Panc1 (cell line): ENCODE results near the gene PNMA8A. TPM values are rescaled to one million over a fixed set of nuclear protein-coding genes. Genes with fewer than 3 reads are reported as not detected.

Experiments
- ATAC-seq: fragments of 200-7000 bp; cut with Tn5 transposase; 2 replicates; pipeline ENCODE4 v1.9.1; 2020; ENCODE audit warnings: mild to moderate bottlenecking, moderate library complexity
- BruUV-seq: library from RNA; stranded (reverse); fragments of 400-500 nt; replicated peaks from 2 replicates; lab custom pipeline; 2021; lab: Mats Ljungman, UMichigan
- CTCF ChIA-PET: fragments of 300-600 bp; sonication (Branson Sonifier 250); formaldehyde crosslinking; loops from one replicate; lab custom pipeline; 2022; ENCODE audit warnings: antibody characterized with exemption; lab: Charles Lee
- POLR2A ChIA-PET: fragments of 300-600 bp; sonication (Branson Sonifier 250); formaldehyde crosslinking; loops from one replicate; lab custom pipeline; 2022; ENCODE audit warnings: antibody characterized with exemption; lab: Charles Lee
- DNase-seq: peaks from one replicate; pipeline ENCODE4 v3.0.0-alpha.2; 2010; ENCODE audit warnings: low read depth, low spot score
- H3K27ac ChIP-seq: 2 replicates; pipeline ENCODE4 v1.5.1; 2011; ENCODE audit warnings: mild to moderate bottlenecking, low read length, inconsistent platforms
- H3K27me3 ChIP-seq: fragments of 200-500 bp; sonication (Bioruptor generic); 2 replicates; pipeline ENCODE4 v1.6.0; 2014; ENCODE audit warnings: low read length, inconsistent platforms; ENCODE audit not compliant: control insufficient read depth, insufficient read depth
- H3K36me3 ChIP-seq: fragments of 200-500 bp; sonication (Bioruptor generic); 2 replicates; pipeline ENCODE4 v1.5.1; 2014; ENCODE audit warnings: inconsistent platforms, mild to moderate bottlenecking, low read length, moderate library complexity; ENCODE audit not compliant: control insufficient read depth, insufficient read depth
- H3K4me1 ChIP-seq: 2 replicates; pipeline ENCODE4 v1.5.1; 2011; ENCODE audit warnings: inconsistent platforms, mild to moderate bottlenecking, low read length, moderate library complexity; ENCODE audit not compliant: control insufficient read depth, insufficient read depth
- H3K4me3 ChIP-seq, 2 experiments: 2 replicates each; pipeline ENCODE4 v1.5.1; 2011 to 2012; ENCODE audit warnings: low read depth in 2 of 2, low read length in 2 of 2, mild to moderate bottlenecking in 2 of 2, inconsistent platforms in 1 of 2, moderate library complexity in 1 of 2
- H3K9me3 ChIP-seq: fragments of 200-500 bp; sonication (Bioruptor generic); 2 replicates; pipeline ENCODE4 v1.5.1; 2014; ENCODE audit warnings: low read depth, mild to moderate bottlenecking, inconsistent platforms, low read length, moderate library complexity; ENCODE audit not compliant: control insufficient read depth, insufficient read depth
- CTCF ChIP-seq: fragments of 450-650 bp; IDR thresholded peaks from 2 replicates; pipeline ENCODE4 v1.5.1; 2017; ENCODE audit warnings: mild to moderate bottlenecking
- POLR2AphosphoS5 ChIP-seq: IDR thresholded peaks from 2 replicates; pipeline ENCODE4 v1.6.1; 2012; ENCODE audit warnings: mild to moderate bottlenecking, low read depth, low read length, moderate library complexity
- REST ChIP-seq, 2 experiments: IDR thresholded peaks; 2 replicates each; pipeline ENCODE4 v1.6.1; 2011 to 2012; ENCODE audit warnings: low read depth in 2 of 2, control low read depth in 1 of 2, low read length in 1 of 2, mild to moderate bottlenecking in 1 of 2, moderate library complexity in 1 of 2; ENCODE audit not compliant: insufficient read depth in 1 of 2
- SIN3A ChIP-seq: IDR thresholded peaks from 2 replicates; pipeline ENCODE4 v1.6.1; 2012; ENCODE audit warnings: low read depth, mild to moderate bottlenecking, low read length, moderate library complexity, borderline replicate concordance; ENCODE audit not compliant: insufficient read depth
- TCF7L2 ChIP-seq: IDR thresholded peaks from 2 replicates; pipeline ENCODE4 v1.6.1; 2011; ENCODE audit warnings: mild to moderate bottlenecking, low read depth, low read length, inconsistent platforms
- in situ Hi-C: cut with HindIII; loops from 2 replicates; pipeline ENCODE4 v1.10.0; 2016; ENCODE audit warnings: low sequenced_read_pairs, low pct_unique_long_range_greater_than_20kb
- intact Hi-C: fragments of 100-400 bp; cut with micrococcal nuclease; formaldehyde crosslinking; loops from one replicate; pipeline ENCODE4 v1.10.0; 2022; ENCODE audit not compliant: unreplicated experiment
- total RNA-seq: library from RNA; stranded (reverse); gene quantifications from one replicate; pipeline ENCODE4 v1.2.1, GENCODE V29; 2021; ENCODE audit not compliant: unreplicated experiment

Gene PNMA8A
- total RNA-seq, 1 experiment from 2014 or later = not detected

GRCh38 chr19:46470376-46470775 is 987 bp downstream of the PNMA8A start:
- BruUV-seq = no TSS peak
- ChIA-PET POLR2A (no interaction called here), CTCF (no interaction called here)
- H3K27me3 ChIP-seq = no peaks in the 10 kb centered on the region
- in situ Hi-C loops (no loop called here), intact Hi-C loops (no loop called here)
- ATAC-seq = no peak
- no peak overlapping the region for H3K4me3 ChIP-seq
- DNase-seq = no peak
- H3K36me3 ChIP-seq = no peaks in the 10 kb centered on the region
- H3K9me3 ChIP-seq = no peaks in the 10 kb centered on the region
- H3K4me1 ChIP-seq = no peaks in the 10 kb centered on the region; the same call in 1 of the 2 replicates
- no peak overlapping the region for H3K27ac ChIP-seq
- no peak for TF ChIP-seq REST (IDR thresholded peaks at IDR 0.05; ENCODE audit: insufficient read depth in 1 of 2, low read depth in 2 of 2, low read length in 1 of 2)

- no TSS peak for BruUV-seq
- H3K27me3 ChIP-seq = no peaks in the 10 kb centered on the region
- H3K27ac ChIP-seq = no peak overlapping the region
- intact Hi-C loops = no loop called here
- ATAC-seq = no peak
- in situ Hi-C loops = no loop called here
- H3K4me3 ChIP-seq = no peak overlapping the region
- H3K9me3 ChIP-seq = no peaks in the 10 kb centered on the region
- H3K36me3 ChIP-seq = no peaks in the 10 kb centered on the region
- POLR2A ChIA-PET = no interaction called here
- TF ChIP-seq SIN3A (no peak), POLR2AphosphoS5 (no peak), TCF7L2 (no peak), REST (IDR thresholded peaks at IDR 0.05; ENCODE audit: insufficient read depth in 1 of 2, low read depth in 2 of 2, low read length in 1 of 2) (no peak), CTCF (no peak)
- no peaks in the 10 kb centered on the region; the same call in 1 of the 2 replicates for H3K4me1 ChIP-seq
- DNase-seq = no peak
- CTCF ChIA-PET = no interaction called here
These were observed 1.7 kb downstream of the PNMA8A start for GRCh38 chr19:46469541-46470185.
